ENCODE measurements around the gene CNTNAP2.

CNTNAP2 gene

GRCh38 chr7:146565872-146566271 is 449.3 kb downstream of the CNTNAP2 start:
- DNase-seq (ENCODE audit: low read depth, low spot score) = peak; percentile 1

- DNase-seq (ENCODE audit: low read depth, low spot score) = no peak
These were observed 459.3 kb downstream of the CNTNAP2 start for GRCh38 chr7:146575903-146576302.

- no peak for DNase-seq (ENCODE audit: low read depth, low spot score)
These were observed 475.4 kb downstream of the CNTNAP2 start for GRCh38 chr7:146591976-146592375.

- DNase-seq (ENCODE audit: low read depth, low spot score) = no peak
These were observed 490.0 kb downstream of the CNTNAP2 start for GRCh38 chr7:146606628-146607027.

DNA sequence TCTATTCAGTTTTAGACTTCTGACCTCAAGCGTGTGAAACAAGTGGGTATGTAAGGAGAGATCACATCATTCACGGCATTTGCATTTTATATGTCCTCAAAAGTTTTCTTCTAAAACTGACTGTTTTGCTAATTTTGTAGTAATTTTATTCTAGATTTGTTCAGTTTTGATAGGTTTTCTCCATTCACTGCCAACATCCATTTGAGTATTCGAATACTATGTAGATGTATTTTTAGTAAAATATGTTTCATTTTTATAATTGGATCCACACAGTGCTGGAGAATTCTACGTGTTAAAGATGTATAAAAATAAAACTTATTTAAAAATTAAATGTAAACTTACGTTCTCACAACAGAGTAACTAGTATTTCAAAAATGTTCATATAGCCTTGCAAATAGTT is 503.0 kb downstream of the CNTNAP2 start:
- DNase-seq (ENCODE audit: low read depth, low spot score) = no peak

DNA sequence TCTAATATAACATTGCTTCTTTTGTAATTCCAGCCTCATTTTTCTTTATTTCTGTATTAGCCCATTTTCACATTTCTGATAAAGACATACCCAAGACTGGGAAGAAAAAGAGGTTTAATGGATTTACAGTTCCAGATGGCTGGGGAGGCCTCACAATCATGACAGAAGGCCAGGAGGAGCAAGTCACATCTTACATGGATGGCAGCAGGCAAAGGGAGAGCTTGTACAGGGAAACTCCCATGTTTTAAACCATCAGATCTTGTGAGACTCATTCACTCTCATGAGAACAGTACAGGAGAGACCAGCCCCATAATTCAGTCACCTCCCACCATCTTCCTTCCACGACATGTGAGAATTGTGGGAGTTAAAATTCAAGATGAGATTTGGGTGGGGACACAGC is 510.3 kb downstream of the CNTNAP2 start:
- DNase-seq (ENCODE audit: low read depth, low spot score) = no peak

- DNase-seq (ENCODE audit: low read depth, low spot score) = no peak
These were observed 518.8 kb downstream of the CNTNAP2 start for GRCh38 chr7:146635205-146636032.

GRCh38 chr7:146636033-146636356 is 519.4 kb downstream of the CNTNAP2 start:
- DNase-seq (ENCODE audit: low read depth, low spot score) = no peak

DNA sequence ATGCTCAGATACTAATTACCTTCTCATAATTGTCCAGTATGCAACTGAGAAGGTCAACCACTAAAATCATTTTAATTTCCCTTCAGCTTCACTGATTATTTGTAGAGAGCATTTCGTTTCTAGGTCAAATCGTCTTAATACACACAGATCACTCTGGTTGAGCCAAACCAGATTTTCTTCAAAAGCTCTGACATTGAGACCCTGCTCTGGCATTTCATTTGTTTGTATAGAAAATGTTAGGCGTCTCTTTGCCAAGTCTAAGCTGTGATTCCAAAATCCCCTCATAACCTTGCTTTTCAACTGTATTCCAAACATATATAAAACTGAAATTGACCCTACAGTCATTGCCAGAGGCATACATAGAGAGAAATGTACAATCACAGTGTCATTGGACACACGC is 520.0 kb downstream of the CNTNAP2 start:
- no peak for DNase-seq (ENCODE audit: low read depth, low spot score)

- no peak for DNase-seq (ENCODE audit: low read depth, low spot score)
These were observed 522.7 kb downstream of the CNTNAP2 start for GRCh38 chr7:146639291-146639690.

GRCh38 chr7:146641491-146641890 is 524.9 kb downstream of the CNTNAP2 start:
- DNase-seq (ENCODE audit: low read depth, low spot score) = no peak

DNA sequence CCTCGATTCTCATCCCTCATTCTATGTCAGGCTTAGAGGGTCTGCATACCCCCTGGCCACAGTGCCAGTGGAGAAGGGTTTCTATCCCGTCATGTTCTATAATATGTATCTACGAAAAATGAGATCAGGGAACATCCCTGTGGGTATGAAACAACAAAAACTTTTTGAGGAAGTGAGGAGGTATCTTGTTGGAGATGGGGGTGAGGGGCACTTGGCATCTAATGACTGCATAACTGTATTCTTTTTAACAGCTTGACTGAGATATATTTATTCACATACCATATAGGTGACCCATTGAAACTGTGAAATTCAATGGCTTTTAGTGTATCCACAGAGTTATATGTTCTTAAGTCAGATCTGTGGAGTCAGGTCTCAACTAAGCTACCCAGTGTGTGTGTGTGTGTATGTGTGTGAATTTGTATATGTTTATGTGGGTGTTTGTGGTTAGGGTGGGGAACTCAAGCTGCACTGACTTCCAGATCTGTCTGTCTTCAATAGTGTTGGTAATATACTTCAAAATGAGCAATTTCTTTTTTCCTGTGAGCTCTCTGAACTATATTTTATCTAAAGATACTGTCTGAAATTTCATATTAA is 528.9 kb downstream of the CNTNAP2 start:
- no peak for DNase-seq (ENCODE audit: low read depth, low spot score)

DNA sequence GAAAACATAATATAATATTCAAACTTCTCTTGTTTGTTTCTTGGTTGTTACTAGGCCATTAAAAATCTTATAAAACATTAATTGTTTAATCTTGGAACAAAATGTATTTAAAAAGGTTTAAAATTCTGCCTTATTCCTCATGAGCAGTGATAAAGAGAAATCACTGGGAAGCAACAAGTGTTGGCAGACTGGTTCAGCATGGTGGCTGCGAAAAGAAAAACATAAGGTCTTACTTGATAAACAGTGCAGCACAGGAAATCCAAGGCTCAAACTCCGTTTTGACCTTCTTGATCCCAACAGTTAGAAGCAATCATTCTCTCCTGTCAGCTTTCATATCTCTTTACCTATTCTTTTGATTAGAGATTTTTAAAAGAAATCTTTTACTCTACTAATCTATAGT is 530.8 kb downstream of the CNTNAP2 start:
- no peak for DNase-seq (ENCODE audit: low read depth, low spot score)

GRCh38 chr7:146652176-146652575 is 535.6 kb downstream of the CNTNAP2 start:
- no peak for DNase-seq (ENCODE audit: low read depth, low spot score)

DNA sequence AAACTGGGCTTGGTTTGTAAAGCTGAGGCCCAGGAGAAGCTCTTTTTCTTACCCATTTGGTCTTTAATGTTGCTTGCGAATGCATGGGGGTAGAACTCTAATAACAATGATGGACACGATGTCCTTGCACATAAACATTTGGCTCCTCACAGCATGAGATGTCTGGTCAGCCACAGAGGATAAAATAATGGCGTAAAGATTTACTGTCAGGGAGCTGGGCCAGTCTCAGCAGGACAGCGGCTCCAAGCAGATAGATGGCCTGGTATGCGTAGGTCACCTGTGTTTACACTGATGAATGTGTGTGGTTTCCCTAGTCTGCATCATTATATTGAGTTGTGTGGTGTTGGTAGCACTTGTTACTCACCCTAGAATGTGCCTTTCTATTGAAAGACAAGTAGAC is 537.4 kb downstream of the CNTNAP2 start:
- DNase-seq (ENCODE audit: low read depth, low spot score) = no peak

DNA sequence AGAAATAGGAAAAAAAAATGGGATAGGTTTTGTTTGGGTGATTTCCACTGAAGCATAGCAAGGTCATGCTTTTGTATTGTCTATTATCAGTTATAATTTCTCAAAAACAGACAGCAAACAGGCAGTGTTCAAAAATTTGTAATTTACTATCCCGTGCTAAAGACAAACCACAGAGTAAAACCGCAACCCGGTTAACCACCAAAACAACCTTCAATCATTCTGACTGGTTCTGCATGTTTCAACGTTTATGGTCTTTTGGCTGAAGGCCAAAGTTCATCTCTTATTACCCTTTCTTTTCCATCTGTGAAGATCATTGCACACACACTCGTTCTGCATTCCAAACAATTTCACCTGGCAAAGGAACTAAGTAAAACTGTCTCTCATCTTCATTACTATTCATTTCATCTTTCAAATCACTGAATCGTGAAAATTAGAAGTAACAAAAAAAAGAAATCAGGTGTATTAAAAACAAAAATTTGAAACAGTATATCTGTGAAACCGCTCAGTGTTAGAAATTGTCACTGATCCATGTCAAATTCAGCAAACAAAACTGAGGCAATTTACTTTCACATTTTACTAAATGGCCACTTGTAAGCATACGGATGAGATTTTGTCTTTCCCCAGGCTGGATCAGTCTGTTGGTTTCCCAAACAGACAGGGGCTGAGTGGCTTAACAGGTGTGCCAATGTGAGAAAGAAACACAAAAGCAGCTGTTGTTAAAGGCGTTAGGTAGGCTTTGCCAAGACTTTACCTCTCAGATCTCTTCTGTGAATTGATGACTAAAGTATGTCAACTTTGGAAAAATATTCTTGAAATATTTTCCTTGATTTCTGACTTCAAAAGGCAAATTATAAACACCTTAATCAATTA is 539.6 kb downstream of the CNTNAP2 start:
- DNase-seq (ENCODE audit: low read depth, low spot score) = no peak

- no peak for DNase-seq (ENCODE audit: low read depth, low spot score)
These were observed 540.4 kb downstream of the CNTNAP2 start for GRCh38 chr7:146656988-146657387.

DNA sequence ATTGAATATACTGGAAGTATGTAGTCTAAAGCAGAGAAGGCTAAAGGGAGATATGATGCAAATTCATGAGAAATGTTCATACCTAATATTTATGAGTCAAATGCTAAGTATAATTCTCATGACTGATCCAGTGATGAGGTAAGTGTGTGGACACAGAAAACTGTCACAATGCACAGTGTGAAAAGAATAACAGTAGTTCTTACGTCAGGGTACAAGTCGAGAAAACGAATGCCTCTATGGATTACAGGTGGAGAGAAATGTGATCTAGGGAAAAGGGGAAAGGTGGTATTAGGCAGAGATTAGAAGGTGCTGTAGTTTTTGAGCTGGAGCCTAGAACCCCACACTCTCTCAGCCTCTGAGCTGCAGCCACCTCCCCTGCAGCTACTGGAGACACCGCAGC is 542.0 kb downstream of the CNTNAP2 start:
- DNase-seq (ENCODE audit: low read depth, low spot score) = no peak

- DNase-seq (ENCODE audit: low read depth, low spot score) = no peak
These were observed 543.1 kb downstream of the CNTNAP2 start for GRCh38 chr7:146659732-146660131.

- no peak for DNase-seq (ENCODE audit: low read depth, low spot score)
These were observed 544.2 kb downstream of the CNTNAP2 start for GRCh38 chr7:146660839-146661238.

GRCh38 chr7:146661435-146661834 is 544.8 kb downstream of the CNTNAP2 start:
- no peak for DNase-seq (ENCODE audit: low read depth, low spot score)

GRCh38 chr7:146661929-146662328 is 545.3 kb downstream of the CNTNAP2 start:
- no peak for DNase-seq (ENCODE audit: low read depth, low spot score)

GRCh38 chr7:146665023-146665422 is 548.4 kb downstream of the CNTNAP2 start:
- no peak for DNase-seq (ENCODE audit: low read depth, low spot score)

Measured in iPS DF 19.7 (cell line).